ENCODE data around the gene CLIC6.
A peak's percentile ranks its signal among the peaks of the same experiment; 100 is the strongest.

The CLIC6 gene

GRCh38 chr21:34730194-34730593 lies 61.4 kb downstream of the CLIC6 start:
- no peak for DNase-seq

- DNase-seq: no peak
Measured at GRCh38 chr21:34730756-34731445, 62.1 kb downstream of the CLIC6 start.

- DNase-seq: no peak
Measured at GRCh38 chr21:34732388-34732821, 63.6 kb downstream of the CLIC6 start.

- no peak for DNase-seq
Measured at GRCh38 chr21:34733852-34734251, 65.1 kb downstream of the CLIC6 start.

- no peak for DNase-seq
Measured at GRCh38 chr21:34734696-34735095, 65.9 kb downstream of the CLIC6 start.

- DNase-seq: no peak
Measured at GRCh38 chr21:34736116-34736874, 67.5 kb downstream of the CLIC6 start.

GRCh38 chr21:34737115-34737514 lies 68.3 kb downstream of the CLIC6 start:
- no peak for DNase-seq

- no peak for DNase-seq
Measured at GRCh38 chr21:34740198-34740597, 71.4 kb downstream of the CLIC6 start.

- DNase-seq: no peak
Measured at GRCh38 chr21:34743285-34743684, 74.5 kb downstream of the CLIC6 start.

GRCh38 chr21:34743831-34744230 lies 75.0 kb downstream of the CLIC6 start:
- no peak for DNase-seq

GRCh38 chr21:34744801-34745200 lies 76.0 kb downstream of the CLIC6 start:
- DNase-seq: no peak

GRCh38 chr21:34745557-34746255 lies 76.9 kb downstream of the CLIC6 start:
- DNase-seq: peak; percentile 49

GRCh38 chr21:34748862-34749261 lies 80.1 kb downstream of the CLIC6 start:
- no peak for DNase-seq

GRCh38 chr21:34754690-34755647 lies 86.2 kb downstream of the CLIC6 start:
- DNase-seq: no peak

- DNase-seq: no peak
Measured at GRCh38 chr21:34761758-34762330, 93.0 kb downstream of the CLIC6 start.

GRCh38 chr21:34762786-34763185 lies 94.0 kb downstream of the CLIC6 start:
- no peak for DNase-seq

- no peak for DNase-seq
Measured at GRCh38 chr21:34764715-34765284, 96.0 kb downstream of the CLIC6 start.

- DNase-seq: no peak
Measured at GRCh38 chr21:34765619-34766018, 96.8 kb downstream of the CLIC6 start.

- no peak for DNase-seq
Measured at GRCh38 chr21:34766862-34767261, 98.1 kb downstream of the CLIC6 start.
